Testis (tissue), 3 donors: ENCODE results near the gene ANKRD44. TPM values are rescaled to one million over a fixed set of nuclear protein-coding genes. Genes with fewer than 3 reads are reported as not detected.

Experiments used
- DNase-seq: peaks from one replicate; pipeline ENCODE4 v3.0.0-alpha.2; 2019
- H3K27ac ChIP-seq, 2 donors: fragments of 200-600 bp; sonication (generic); one replicate each; pipeline ENCODE4 v1.5.1; 2019
- H3K27me3 ChIP-seq: fragments of 200-600 bp; sonication (generic); one replicate; pipeline ENCODE4 v1.5.1; 2019
- H3K36me3 ChIP-seq: fragments of 200-600 bp; sonication (generic); one replicate; pipeline ENCODE4 v1.5.1; 2017; ENCODE audit warnings: low read depth; ENCODE audit errors: missing control alignments
- H3K4me1 ChIP-seq: fragments of 200-600 bp; sonication (generic); one replicate; pipeline ENCODE4 v1.5.1; 2019
- H3K4me3 ChIP-seq, 2 donors: fragments of 200-600 bp; sonication (generic); one replicate each; pipeline ENCODE4 v1.5.1; 2017 to 2019
- H3K9me3 ChIP-seq: fragments of 200-600 bp; sonication (generic); one replicate; pipeline ENCODE4 v1.5.1; 2017
- CTCF ChIP-seq, 3 experiments: fragments of 450-650 bp in 2 of 3; fragments of 200-600 bp in 1 of 3; sonication (generic) in 1 of 3; IDR thresholded peaks; one replicate each; pipeline ENCODE4 v1.5.1; 2016 to 2019; ENCODE audit warnings: antibody characterized with exemption in 3 of 3, mild to moderate bottlenecking in 2 of 3, moderate library complexity in 1 of 3
- POLR2A ChIP-seq: fragments of 450-650 bp; IDR thresholded peaks from one replicate; pipeline ENCODE4 v1.6.1; 2017; ENCODE audit warnings: antibody characterized with exemption, mild to moderate bottlenecking, moderate library complexity
- WGBS, 2 donors: methylation state at CpG; one replicate each; pipeline ENCODE4 v1.1.5; 2018; 5-methylcytosine and 5-hydroxymethylcytosine counted together
- intact Hi-C: fragments of 100-400 bp; cut with DNase I; formaldehyde crosslinking; loops from one replicate; pipeline ENCODE4 v1.15.1; 2023; ENCODE audit warnings: low total_unique reads
- polyA plus RNA-seq: library from polyadenylated mRNA; stranded (reverse); fragments of 350-450 nt; fragmentation: Illumina TruSeq; extraction: RNeasy Lipid Tissue Mini Kit (QIAGEN cat#74804); gene quantifications from one replicate; pipeline ENCODE4 v1.2.3, GENCODE V29; 2014; ENCODE audit warnings: low read depth, low replicate concordance; ENCODE audit not compliant: insufficient read depth
- total RNA-seq, 2 donors: library from RNA; depleted of rRNA; stranded (reverse); fragments of >200 nt; gene quantifications; one replicate each; pipeline ENCODE4 v1.2.3, GENCODE V29; 2016

Gene ANKRD44
- total and polyA plus RNA-seq, 3 donors from 2014 or later, result 11.2 to 14.5 (median 11.5) TPM

GRCh38 chr2:197128126-197128525, 182.5 kb downstream of the ANKRD44 start:
- H3K9me3 ChIP-seq, result no peaks in the 10 kb centered on the region
- TF ChIP-seq CTCF (IDR thresholded peaks at IDR 0.05), result no peak
- no peak for TF ChIP-seq POLR2A
- WGBS, 2 donors, result 92 to 96% methylated on average over 1 of the region's 1 CpG
- intact Hi-C loops, result no loop called here
- no peaks in the 10 kb centered on the region for H3K36me3 ChIP-seq
- H3K4me3 ChIP-seq, result no peak overlapping the region
- no peaks in the 10 kb centered on the region for H3K4me1 ChIP-seq
- no peak overlapping the region for H3K27ac ChIP-seq
- DNase-seq, result no peak
- no peaks in the 10 kb centered on the region for H3K27me3 ChIP-seq

- no peaks in the 10 kb centered on the region for H3K9me3 ChIP-seq
- TF ChIP-seq CTCF (IDR thresholded peaks at IDR 0.05) (no peak), POLR2A (no peak)
- no peak overlapping the region for H3K27ac ChIP-seq
- no peaks in the 10 kb centered on the region for H3K27me3 ChIP-seq
- H3K4me3 ChIP-seq, result no peak overlapping the region
- DNase-seq, result no peak
- intact Hi-C loops, result no loop called here
- WGBS, 2 donors, result 92 to 94% methylated on average over 7 of the region's 7 CpGs
- H3K36me3 ChIP-seq, result no peaks in the 10 kb centered on the region
- H3K4me1 ChIP-seq, result no peaks in the 10 kb centered on the region
Observed at GRCh38 chr2:197126630-197127352, 183.8 kb downstream of the ANKRD44 start.

GRCh38 chr2:197124639-197125390, 185.8 kb downstream of the ANKRD44 start:
- H3K27me3 ChIP-seq, result no peaks in the 10 kb centered on the region
- H3K4me3 ChIP-seq, result no peak overlapping the region
- no peak overlapping the region for H3K27ac ChIP-seq
- intact Hi-C loops, result no loop called here
- H3K9me3 ChIP-seq, result no peaks in the 10 kb centered on the region
- no peaks in the 10 kb centered on the region for H3K4me1 ChIP-seq
- H3K36me3 ChIP-seq, result no peaks in the 10 kb centered on the region
- TF ChIP-seq CTCF (IDR thresholded peaks at IDR 0.05) (no peak), POLR2A (no peak)
- WGBS, 2 donors, result 75 to 79% methylated on average over 7 of the region's 7 CpGs
- DNase-seq, result no peak

GRCh38 chr2:197122821-197123220, 187.8 kb downstream of the ANKRD44 start:
- Histone ChIP-seq H3K27me3 (no peaks in the 10 kb centered on the region), H3K9me3 (no peaks in the 10 kb centered on the region), H3K4me1 (no peaks in the 10 kb centered on the region), H3K27ac (no peak overlapping the region), H3K36me3 (no peaks in the 10 kb centered on the region), H3K4me3 (no peak overlapping the region)
- intact Hi-C loops, result no loop called here
- TF ChIP-seq POLR2A, result no peak
- no peak for TF ChIP-seq CTCF (IDR thresholded peaks at IDR 0.05)
- no peak for DNase-seq
- 100% methylated on average over 1 of the region's 1 CpG for WGBS, 2 donors
